HG03135 (cell line): ENCODE results near the gene ULK4.
"Not testable (repeated sequence)": the region's sequence is repeated elsewhere in the genome, so short reads cannot be mapped to it uniquely, and the experiment has no call there.

Source experiments
- ATAC-seq: cut with Tn5 transposase; IDR thresholded peaks from one replicate; pipeline ENCODE4 v1.9.1; 2021; ENCODE audit warnings: mild to moderate bottlenecking, moderate library complexity; ENCODE audit not compliant: unreplicated experiment

The ULK4 gene

DNA sequence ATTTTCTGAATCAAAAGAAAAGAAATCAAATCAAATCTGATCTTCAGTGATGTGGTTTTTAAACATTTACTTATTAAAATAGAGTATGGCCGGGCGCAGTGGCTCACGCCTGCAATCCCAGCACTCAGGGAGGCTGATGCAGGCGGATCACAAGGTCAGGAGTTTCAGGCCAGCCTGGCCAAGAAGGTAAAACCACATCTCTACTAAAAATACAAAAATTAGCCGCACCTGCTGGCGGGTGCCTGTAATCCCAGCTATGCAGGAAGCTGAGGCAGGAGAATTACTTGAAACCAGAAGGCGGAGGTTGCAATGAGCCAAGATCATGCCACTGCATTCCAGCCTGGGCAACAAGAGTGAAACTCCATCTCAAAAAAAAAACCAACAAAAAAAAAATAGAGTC lies 169.1 kb downstream of the ULK4 start:
- no peak for ATAC-seq

DNA sequence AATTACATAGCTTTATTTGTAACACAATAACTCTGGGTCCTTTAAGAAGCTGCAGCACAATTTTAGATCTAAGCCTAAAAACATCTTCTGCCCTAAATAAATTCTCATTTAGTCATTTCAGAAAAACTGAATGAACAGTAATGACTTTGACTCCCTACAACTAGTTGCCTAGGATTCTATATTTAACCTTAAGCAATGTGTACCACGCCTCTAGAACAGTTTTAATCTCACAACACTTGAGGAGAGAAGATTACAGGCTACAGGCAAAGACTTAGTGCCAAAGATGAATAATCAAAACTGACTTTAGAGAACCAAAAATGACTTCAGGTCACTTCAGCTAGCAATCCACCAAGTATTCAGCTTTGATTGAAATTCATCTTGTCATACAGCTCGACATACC lies 192.8 kb downstream of the ULK4 start:
- no peak for ATAC-seq

DNA sequence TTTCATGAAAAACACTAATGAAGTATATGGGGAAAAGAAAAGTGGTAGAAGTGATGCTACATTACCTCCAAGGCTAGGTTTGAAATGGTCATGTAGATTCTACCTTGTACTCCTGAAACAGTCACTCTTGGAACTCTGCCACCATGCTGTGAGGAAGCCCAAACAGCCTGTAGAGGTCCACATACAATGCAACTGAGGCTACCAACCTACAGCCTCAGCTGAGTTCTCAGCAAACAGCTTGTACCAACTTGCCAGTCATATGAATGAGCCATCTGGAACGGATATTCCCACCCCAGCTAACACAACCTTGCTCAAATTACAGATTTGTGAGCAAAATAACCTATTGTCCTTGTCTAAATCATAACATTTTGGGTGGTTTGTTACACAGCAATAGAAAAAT lies 193.5 kb downstream of the ULK4 start:
- no peak for ATAC-seq

DNA sequence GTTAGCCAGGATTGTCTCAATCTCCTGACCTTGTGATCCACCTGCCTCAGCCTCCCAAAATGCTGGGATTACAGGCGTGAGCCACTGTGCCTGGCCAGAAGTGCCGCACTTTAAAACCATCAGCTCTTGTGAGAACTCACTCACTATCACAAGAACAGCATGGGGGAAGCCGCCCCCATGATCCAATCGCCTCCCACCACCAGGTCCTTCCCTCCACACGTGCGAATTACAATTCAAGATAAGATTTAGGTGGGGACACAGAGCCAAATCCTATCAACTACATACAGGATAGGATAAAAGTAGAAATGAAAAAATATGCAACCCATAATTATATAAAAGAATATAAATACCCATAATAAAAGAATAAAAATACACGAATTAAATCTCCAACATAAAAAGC lies 199.0 kb downstream of the ULK4 start:
- not testable (repeated sequence) for ATAC-seq

DNA sequence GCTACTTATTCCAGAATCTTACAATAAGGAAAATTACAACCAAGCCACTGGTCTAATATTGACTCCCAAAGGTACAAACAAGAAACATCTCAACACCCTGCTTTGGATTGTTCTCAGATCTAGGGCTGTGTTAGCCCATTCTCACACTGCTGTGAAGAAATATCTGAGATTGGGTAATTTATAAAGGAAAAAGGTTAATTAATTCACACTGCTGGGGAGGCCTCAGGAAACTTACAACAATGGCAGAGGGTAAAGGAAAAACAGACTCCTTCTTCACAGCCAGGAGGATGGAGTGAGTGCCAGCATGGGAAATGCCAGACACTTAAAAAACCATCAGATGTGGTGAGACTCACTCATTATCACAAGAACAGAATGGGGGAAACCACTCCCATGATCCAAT lies 208.3 kb downstream of the ULK4 start:
- ATAC-seq = no peak

DNA sequence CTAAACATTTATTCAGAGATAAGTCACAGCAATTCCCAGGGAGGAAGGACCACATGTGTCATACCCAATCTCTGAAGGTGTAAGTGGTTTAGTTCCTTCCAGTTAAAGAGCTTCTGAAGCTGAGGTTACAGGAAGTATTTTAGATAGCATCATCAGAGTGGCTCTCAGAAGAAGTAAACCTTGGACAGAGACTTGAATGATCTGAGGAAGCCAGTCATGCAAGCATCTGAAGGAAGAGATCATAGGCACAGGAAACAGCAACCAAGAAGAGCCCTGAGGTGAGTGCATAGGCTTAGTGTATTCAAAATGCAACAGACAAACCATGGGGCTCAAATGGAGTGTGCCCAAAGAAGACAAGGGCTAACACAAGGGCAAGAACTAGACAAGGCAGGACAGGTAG lies 210.3 kb downstream of the ULK4 start:
- no peak for ATAC-seq

DNA sequence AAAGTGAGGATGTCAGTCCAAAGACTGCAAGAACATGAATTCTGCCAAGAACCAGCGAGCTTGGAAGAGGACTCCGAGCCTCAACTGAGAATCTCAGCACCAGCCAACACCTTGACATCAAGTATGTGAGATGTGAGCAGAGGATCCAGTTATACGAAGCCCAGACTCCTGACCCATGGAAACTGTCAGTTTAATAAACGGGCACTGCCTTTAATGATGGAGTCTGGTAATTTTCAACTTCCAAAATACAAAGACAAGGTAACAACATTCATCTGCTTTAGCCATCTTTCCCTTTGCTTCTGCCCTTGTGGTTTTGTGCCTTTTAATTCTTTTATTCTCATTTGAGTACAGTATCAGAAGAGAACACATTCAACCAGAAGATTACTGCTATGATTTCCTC lies 211.9 kb downstream of the ULK4 start:
- ATAC-seq = no peak

DNA sequence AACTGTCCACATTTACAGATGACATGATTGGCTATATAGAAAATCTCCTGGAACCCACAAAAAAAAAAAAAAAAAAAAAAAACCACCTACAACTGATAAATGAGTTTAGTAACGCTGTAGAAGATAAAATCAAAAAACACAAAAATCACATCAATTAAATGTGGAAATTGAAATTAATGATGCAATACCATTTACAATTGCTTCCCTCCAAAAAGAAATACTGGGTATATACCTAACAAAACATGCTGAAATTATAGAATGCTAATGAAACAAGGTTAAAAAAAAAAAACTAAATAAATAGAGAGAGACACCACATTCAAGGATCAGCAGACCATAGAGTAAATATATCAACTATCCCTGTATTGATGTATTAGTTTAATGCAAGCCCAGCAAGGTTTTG lies 215.7 kb downstream of the ULK4 start:
- no peak for ATAC-seq

DNA sequence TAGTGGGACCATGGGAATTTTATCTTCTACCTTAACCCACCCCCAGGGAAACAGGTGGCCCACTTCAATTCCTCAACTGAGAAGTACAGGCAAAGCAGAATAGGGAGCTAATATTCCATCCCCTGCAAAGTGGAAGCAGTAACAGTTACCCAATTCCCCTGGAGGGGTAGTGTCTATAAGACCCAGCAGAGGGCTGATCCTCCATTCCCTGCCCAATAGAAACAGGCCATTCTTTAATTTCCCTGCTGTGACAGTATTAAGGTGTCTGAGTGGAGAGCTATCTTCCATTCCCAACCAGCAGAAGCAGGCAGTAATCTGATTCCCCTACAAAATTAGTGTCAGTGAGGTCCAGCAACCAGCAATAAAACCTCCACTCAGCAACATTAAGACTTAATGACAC lies 219.8 kb downstream of the ULK4 start:
- ATAC-seq = no peak

DNA sequence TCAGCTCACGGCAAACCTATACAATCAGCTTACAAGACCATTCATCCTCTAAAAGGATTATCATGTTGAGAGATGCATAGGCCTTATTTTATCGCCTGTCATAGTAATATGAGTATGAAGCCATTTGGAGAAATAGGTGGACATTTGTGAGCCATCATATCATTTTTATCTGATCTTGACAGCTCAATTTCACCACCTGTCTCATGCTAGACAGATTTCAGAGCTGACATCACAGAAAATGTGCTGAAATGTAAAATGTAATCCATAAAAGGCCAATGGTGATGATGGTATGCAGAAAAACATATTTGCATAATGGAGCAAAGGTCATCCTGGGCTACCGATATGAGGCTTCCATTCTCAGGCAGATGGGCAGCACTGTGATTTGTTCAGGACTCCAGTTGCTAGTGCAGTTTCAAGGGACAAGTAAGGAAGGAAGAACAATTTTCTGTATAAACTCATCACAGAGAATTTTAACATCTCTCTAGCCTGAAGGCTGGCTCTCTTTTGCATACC lies 221.5 kb downstream of the ULK4 start:
- no peak for ATAC-seq

DNA sequence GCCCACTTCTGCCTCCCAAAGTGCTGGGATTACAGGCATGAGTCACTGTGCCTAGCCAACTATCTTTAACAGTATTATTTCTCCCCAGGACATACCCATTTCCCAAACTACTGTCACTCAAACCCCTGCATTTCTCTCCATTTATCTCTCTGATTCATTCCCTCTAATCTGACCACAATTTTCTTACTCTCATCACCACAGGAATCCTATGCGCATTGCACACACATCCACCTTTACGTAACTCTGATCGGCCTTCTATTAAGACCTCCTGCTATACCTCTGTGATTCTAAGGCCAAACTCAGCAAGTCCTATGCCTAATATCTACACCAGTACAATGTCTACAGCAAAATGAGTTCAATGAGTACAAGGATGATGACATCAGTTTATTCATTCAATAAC lies 235.0 kb downstream of the ULK4 start:
- ATAC-seq = no peak

DNA sequence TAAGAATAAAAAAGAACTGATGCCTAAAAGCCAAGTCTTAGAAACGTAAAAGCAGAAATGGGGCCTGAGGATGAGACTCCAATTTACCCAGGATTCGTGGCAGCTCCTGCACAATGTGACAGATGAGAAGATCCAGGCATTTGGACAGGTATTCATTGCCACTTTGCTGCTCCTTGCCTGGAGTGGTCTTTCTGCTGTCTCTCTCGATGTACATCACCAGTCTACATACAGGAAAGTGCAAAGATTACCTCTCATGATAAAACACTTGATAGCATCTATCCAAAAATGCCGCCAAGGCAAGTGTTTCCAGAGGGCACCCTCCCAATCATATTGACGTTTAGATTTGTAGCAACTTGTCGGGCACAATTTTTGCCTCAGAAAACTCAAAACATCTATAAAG lies 244.3 kb downstream of the ULK4 start:
- ATAC-seq = no peak

DNA sequence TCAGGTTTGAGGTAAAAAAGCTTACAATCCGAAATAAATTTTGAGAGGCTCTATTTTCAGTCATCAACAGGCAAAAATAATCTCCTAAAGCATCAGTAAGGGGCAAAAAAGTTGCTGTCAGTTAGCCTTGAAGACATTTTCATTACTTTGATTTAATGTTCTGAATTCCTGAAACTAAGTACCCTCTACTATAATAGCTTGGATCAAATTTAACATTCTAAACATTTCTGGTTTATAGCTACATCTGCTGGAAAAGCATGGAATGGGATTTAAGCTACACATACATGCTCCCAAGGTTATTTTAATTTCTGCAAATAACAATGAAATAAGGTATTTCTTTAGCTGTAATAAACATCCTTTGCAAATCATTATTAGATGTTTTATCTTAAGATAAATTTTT lies 245.4 kb downstream of the ULK4 start:
- no peak for ATAC-seq

DNA sequence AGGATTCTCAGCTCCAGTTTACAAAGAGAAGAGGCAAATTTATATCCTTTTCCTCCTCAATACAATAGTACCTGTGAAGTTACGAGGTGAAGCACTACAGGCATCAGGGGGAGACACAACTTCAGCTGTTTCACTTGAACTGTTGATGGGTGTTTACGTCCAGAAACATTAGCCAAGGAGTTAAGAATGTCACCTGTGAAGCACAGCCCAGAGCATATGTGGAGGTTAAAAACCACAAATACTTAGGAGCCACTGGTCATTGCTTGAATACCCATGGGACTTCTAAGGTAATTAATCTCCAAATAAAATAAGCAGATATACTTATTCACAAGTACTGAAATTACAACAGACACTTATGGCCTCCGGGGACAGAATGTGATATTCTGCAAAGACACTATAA lies 246.5 kb downstream of the ULK4 start:
- no peak for ATAC-seq

DNA sequence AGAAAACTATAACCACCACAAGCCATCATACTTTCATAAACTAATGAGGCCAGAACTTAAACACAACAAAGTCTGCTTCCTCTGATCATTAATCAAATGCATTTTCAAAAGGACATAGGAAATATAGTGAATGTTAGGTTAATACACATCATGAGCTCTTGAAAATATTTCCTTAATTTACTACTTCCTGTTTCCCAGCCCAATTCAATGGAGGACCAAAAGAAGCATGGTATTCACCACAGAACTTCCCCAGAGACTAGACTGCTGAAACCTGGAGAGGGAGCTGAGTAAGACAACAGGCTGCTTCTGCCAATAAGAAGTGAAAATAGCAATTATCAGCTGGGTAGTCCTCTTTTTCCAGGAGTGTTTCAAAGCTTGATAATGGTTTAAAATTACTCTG lies 250.3 kb downstream of the ULK4 start:
- no peak for ATAC-seq

DNA sequence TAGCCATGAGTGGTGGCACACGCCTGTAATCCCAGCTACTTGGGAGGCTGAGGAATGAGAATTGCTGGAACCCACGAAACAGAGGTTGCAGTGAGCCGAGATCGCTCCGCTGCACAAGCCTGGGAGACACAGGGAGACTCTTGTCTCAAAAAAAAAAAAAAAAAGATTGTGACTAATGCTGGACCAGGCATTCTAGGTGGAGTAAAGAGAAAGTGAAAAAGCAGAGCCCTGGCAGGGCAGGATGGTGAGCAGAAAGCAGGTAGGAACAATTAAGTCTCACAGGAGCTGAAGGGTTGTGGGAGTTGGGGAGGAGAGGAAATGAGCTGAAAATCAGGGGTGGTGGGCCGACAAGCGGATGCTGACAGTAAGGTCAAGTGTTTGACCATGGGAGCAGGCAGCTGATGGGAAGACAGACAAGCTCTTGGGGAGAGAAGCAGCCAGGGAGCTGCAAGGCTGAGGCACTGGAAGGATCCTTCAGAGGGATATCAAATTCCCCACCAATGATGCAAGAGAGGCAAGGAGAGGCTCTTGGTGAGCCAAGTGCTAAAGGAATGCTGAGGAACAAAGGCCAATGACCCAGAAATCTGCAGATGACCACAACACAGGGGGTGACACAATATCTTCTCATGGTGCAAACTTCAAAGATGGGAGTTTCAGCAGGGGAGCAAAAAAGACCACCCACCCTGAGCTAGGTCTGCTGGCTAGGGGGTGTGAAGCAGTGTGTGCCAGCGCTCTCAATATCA lies 251.1 kb downstream of the ULK4 start:
- ATAC-seq = no peak

DNA sequence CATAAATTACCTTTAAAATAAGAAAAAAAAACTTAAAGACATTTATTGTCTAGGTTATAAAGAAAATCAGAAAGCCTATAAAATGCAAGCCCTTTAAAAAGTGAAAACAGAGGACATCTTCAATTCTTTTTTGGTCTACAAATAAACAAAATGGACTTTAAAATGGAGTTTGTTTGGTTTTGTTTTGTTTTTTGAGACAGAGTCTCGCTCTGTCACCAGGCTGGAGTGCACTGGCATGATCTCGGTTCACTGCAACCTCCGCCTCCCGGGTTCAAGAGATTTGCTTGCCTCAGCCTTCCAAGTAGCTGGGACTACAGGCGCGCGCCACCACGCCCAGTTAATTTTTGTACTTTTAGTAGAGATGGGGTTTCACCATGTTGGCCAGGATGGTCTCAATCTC lies 252.7 kb downstream of the ULK4 start:
- not testable (repeated sequence) for ATAC-seq

DNA sequence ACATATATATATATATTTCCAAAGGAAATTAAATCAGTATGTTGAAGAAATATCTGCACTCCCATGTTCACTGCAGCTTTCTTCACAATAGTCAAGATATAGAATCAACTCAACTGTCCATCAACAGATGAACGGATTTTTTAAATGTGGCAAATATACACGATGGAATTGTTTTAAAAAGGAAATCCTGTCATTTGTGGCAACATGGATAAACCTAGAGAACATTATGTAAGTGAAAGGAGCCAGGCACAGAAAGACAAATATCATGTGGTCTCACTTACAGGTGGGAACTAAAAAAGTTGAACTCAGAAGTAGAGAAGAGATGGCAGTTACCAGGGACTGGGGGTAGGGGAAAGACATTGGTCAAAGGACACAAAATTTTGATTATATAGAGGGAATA lies 253.7 kb downstream of the ULK4 start:
- ATAC-seq = no peak

DNA sequence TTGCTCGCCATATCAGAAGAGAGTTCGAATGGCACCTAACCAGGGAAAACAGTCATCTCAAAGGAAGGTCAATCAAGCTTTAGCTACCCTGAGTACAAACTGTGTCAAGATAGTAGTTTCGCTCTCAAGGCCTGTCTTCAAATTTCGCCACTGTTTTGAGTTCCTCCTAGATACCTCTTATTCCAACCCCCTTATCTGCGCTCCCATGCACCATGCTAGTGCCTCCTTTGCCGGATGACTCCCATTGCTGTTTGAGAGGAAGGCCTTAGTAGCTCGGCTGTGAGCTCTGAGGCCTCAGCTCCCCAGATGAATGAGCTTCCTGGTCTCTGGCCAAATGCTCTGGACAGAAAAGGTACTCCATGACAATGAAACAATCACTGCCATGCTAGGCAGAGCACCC lies 256.0 kb downstream of the ULK4 start:
- ATAC-seq = no peak

DNA sequence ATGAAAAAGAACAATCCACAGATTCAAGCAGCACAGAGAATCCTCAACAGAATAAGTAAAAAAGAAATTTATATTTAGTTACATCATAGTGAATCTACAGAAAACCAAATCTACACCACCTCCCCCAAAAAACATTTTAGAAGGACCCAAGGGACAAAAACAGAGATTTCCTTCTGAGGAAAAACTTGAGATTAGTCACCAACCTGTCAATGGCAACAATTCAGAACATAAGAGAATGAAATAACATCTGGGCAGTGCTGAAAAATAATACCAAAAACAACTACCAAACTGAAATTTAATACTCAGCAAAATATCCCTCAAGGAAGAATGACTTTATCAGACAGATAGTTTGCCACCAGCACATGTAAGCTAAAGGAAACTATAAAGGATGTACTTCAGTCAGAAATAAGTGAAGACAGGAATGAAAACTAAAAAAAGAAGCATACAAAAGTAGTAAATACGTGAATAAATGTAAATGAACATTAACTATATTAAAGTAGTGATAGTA lies 260.7 kb downstream of the ULK4 start:
- no peak for ATAC-seq

DNA sequence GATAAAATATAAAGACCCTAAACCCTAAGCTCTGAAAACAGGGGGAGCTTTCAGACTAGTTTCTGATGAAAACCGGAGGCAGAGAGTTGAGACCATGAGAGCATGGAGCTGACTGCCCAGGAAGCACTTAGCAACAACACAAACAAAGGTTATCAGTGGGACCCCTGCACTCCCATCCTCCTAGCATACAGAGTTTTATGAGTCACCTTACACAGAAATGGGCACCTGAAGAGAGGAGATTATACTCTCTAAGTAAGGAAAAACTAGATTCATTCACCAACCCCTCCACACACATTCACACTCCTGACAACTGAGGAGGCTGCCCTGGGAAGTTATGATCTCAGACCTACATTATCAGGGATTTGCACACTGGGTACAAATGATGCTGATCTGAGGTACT lies 261.7 kb downstream of the ULK4 start:
- no peak for ATAC-seq

DNA sequence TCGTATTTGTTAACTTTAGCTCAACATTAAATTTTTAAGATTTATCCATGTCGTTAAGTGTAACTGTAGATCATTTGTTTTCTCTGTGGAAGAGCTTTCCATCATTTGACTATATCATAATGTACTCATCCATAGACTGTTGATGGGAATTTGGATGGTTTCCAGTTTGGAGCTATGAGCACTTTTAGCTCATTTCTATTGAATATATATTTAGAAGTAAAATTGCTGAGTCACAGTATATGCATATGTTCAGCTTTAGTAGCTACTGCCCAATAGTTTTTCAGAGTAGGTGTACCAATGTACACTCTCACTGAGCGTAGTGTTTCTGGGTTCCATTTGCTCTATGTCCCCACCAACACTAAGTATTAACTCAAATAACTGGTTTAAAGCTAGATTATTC lies 263.0 kb downstream of the ULK4 start:
- ATAC-seq = no peak

DNA sequence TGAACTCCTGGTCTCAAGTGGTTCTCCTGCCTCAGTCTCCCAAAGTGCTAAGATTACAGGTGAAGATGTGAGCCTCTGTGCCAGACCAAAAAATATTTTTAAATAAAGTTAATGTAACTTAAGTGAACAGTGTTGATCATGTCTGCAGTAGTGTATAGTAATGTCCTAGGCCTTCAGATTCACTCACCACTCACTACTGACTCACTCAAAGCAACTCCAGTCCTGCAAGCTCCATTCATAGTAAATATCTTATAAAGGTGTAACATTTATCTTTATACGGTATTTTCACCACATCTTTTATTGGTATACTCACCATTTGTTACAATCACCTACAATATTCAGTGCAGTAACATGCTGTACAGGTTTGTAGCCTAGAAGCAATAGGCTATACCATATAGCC lies 264.2 kb downstream of the ULK4 start:
- no peak for ATAC-seq
